ENCODE data around the gene KIF27.
"Not testable (repeated sequence)": the region's sequence is repeated elsewhere in the genome, so short reads cannot be mapped to it uniquely, and the experiment has no call there.

Gene KIF27, protein sequence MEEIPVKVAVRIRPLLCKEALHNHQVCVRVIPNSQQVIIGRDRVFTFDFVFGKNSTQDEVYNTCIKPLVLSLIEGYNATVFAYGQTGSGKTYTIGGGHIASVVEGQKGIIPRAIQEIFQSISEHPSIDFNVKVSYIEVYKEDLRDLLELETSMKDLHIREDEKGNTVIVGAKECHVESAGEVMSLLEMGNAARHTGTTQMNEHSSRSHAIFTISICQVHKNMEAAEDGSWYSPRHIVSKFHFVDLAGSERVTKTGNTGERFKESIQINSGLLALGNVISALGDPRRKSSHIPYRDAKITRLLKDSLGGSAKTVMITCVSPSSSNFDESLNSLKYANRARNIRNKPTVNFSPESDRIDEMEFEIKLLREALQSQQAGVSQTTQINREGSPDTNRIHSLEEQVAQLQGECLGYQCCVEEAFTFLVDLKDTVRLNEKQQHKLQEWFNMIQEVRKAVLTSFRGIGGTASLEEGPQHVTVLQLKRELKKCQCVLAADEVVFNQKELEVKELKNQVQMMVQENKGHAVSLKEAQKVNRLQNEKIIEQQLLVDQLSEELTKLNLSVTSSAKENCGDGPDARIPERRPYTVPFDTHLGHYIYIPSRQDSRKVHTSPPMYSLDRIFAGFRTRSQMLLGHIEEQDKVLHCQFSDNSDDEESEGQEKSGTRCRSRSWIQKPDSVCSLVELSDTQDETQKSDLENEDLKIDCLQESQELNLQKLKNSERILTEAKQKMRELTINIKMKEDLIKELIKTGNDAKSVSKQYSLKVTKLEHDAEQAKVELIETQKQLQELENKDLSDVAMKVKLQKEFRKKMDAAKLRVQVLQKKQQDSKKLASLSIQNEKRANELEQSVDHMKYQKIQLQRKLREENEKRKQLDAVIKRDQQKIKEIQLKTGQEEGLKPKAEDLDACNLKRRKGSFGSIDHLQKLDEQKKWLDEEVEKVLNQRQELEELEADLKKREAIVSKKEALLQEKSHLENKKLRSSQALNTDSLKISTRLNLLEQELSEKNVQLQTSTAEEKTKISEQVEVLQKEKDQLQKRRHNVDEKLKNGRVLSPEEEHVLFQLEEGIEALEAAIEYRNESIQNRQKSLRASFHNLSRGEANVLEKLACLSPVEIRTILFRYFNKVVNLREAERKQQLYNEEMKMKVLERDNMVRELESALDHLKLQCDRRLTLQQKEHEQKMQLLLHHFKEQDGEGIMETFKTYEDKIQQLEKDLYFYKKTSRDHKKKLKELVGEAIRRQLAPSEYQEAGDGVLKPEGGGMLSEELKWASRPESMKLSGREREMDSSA (N-terminal part only)

DNA sequence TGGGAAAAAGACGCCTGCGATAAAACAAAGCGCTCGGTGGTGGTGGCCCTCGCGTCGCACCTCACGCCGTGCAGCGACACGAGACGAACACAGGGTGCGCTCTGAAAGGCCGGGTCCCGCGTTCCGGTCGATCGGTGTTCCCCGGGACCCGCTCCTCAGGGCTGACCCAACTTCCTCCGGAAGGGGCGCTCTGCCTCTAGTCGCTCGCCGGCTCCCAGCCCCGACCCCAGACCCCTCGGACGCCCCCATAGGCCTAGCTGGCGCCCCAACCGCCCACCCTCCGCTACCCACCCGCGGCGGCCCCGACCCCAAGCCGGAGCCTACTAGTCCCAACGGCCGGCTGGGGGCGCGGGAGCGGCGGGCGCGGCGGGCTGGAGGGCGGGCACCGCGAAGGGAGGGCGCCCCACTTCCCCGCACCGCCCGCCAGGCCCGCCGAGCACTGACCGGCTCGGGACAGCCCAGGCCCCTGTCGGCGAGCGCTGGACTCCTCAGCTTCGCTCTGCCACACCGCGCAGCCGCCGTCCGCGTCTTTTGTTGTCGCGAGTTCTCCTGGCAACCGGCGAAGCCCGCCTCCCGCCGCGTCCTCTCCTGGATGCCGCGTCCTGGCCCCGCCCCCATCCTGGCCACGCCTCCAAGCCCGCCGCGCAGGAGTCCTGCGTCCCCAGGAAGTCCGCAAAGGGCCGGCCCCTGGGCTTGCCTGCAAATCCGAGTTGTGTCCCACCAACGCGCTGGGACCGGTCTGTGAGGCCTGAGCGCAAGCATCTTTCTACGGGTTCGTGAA, at the start of gene KIF27:
KIF27 (minus strand) TSS at position 506 of the 781 bp plus-strand sequence. CDS start 5,841 bp downstream, outside the sequence.
- DNase-seq (ENCODE audit: low read depth in 2 of 2), result peak; percentile 92 to 93

DNA sequence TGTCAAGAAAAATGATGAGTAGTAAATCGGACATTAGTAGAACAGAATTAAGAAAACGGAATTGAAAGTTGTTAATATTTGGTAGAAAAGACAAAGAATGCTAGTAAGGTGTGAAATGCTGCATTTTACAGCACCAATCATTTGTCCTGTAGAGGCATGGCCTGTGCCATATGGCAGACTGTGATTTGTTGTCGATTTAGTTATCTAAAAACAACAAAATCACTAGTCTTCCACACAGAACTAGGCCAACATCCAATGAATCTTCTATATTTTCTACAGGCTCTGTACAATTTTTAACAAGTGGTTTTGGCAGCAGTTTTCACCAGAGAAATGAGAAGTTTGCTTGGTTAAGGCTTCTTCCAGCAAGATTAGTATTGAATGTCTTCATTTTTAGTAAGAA, 48.4 kb upstream of the KIF27 start:
- DNase-seq (ENCODE audit: low read depth in 2 of 2), result no peak

DNA sequence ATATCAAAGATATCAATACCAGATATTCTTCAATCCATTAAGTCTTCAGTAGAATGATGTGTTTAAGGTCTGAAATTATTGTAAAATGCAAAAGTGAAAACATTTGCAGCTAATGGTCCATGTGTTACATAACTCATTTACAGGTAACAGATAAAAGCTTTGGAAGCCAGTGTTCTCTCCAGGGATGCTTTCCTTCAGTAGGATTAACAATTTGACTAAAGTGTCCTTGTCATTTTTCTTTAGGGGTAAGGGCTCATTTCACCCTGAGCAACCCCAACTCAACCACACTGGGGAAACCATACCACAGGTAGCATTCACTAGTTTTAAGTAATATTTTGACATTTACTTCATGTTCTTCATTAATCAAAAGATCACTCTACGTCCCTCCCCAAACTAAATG, 45.8 kb upstream of the KIF27 start:
- no peak for DNase-seq (ENCODE audit: low read depth in 2 of 2)

DNA sequence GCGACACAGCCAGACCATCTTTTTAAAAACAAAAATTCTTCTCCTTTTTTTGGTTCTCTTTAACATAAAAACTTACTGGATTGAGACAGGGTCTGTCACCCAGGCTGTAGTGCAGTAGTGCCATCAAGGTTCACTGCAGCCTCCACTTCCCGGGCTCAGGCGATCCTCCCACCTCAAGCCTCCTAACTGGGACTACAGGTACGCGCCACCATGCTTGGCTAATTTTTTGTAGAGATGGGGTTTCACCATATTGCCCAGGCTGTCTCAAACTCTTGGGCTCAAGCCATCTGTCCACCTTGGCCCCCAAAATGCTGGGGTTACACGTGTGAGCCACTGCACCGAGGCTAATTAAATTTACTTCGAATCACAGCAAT, 45.0 kb upstream of the KIF27 start:
- DNase-seq (ENCODE audit: low read depth in 2 of 2), result no peak

DNA sequence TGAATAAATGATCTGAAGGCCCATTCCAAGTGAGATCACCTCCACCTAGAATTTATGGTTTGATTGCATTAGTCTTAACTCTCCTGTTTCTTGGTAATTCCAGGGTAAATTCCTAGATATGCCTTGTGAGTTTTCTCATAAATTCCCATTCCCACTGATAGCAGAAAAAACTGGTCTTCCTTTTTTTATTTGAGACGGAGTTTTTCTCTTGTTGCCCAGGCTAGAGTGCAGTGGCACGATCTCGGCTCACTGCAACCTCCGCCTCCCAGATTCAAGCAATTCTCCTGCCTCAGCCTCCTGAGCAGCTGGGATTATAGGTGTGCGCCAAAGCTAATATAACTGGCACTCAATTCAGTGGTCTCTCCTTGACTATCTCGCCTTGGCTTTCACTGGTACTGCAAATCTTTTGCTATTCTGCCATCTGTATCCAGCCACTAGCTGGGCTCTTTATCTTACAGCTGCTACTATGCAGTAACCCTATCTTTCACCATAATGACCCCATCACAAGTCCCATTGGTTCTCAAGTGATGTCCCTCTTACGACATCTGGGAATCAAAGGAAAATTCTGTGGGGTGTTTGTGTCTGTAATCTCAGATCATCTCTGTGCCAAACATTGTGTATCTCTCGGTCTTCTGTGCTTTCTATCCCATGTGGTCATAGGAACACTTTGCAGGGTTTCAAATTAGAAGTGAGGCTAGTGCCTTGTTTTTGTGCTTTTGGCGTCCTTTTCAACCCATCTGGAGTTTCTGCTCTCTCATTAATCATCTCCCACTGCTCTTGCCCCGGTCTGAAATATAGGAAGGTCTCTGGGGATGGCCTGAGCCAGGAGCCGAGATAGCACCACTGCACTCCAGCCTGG, 44.3 kb upstream of the KIF27 start:
- DNase-seq (ENCODE audit: low read depth in 2 of 2), result no peak

DNA sequence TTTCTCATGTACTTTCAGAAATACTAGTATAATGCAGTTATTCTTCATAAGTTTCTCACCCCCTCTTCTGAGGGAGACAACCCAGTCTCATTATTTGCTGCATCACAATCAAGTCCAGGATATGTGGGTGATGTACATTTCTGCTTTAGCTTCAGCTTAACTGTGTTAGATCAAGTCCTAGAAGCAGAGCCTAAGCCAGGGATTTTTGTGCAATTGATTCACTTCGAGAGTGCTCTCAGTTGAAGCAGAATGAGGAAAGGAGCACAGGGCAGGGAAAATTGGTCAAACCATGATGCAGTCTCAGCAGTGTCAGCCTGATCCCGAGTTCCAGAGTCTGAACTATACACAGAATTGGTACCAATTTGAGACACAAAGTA, 43.7 kb upstream of the KIF27 start:
- DNase-seq (ENCODE audit: low read depth in 2 of 2), result no peak

DNA sequence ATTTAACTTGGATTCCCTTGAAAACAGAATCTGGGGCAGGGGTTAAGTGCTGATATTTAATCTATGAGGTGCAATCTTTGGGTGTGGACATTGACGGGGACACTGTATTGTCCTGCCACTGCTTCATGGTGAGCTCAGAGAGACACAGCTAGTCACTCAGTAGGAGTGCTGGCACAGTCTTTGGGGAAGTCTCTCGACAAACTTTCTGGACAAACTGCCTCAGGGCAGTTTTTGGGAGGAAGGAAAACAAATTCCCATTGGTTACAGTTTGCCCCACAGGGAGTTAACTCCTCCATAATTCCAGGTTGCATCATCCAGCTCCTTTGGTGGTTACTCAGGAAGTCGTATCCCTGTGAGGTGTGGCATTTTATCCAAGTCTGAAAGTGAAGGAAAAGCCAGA, 40.9 kb upstream of the KIF27 start:
- no peak for DNase-seq (ENCODE audit: low read depth in 2 of 2)

DNA sequence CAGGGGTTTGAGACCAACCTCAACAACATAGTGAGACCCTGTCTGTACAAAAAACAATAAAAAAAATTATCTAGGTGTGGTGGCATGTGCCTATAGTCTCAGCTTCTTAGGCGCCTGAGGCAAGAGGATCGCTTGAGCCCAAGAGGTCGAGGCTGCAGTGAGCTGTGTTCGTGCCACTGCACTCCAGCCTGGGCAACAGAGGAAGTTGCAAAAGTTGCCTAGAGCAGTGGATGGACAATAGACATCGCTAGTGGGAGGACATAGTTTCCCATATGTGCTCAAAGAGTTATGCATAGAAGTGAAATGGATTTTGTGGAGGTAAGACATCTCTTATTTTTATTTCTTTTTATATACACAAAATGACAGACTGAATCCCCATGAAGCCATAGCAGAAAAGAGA, 39.8 kb upstream of the KIF27 start:
- DNase-seq (ENCODE audit: low read depth in 2 of 2), result no peak

DNA sequence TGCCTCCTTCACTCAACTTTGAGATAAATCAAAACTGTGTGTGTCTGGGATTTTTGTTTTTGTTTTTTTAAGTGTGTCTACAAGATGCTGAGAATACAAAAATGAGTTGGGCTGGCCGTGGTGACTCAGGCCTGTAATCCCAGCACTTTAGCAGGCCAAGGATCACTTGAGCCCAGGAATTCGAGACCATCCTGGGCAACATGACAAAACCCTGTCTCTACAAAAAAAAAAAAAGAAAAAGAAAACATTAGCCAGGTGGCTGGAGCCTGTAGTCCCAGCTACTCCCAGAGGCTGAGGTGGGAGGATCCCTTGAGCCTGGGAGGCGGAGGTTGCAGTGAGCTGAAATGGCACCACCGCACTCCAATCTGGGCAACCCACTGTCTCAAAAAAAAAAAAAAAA, 37.8 kb upstream of the KIF27 start:
- DNase-seq (ENCODE audit: low read depth in 2 of 2), result no peak

DNA sequence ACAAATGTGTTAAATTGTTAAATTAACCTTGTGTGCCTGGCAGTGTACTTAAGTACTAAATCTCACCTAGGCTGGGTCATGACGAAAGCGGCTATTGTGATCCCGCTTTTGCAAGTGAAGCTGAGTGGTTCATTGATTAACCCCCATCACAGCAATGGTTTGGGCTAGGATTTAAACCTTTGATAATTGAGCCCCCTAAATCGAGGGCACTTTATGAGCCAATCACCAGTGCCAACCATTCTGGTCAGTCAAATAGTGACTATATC, 35.9 kb upstream of the KIF27 start:
- no peak for DNase-seq (ENCODE audit: low read depth in 2 of 2)

DNA sequence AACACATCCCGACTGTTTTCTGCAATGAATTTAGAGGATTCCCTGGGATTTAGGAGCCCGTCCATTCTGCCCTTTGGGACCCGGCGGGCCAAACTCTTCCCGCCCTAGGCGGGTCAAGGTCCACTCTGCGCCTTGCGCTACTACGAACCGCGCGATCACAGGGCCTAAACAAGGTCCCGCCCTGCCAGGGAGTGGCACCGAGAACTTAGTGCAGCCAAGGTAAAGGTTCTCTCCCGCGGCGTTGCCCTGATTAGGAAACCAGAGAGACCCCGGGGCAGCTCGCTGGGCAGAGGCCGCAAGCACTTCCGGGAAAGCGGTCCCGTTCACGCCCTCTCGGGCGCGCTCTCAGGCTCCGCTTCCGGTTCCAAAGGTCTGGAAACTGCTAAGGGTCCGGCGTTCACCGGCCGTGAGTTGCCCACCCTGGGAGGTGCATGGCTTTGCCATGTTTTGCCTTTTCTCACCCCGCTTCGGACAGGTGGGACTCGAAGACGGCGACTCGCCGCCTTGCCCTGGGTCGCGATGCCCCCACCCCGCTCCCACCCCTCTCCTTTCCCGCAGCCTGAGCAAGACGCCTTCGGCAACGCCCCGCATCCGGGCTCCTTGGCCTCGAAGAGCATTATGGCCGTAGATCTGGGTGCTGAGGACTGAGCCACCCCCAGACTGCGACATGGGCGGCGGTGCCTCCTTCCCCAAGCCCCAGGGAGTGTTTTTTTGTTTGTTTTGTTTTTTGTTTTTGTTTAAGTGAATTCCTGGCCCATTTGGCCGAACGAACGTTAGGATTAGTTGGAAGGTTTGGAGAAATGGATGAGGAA, 35.4 kb upstream of the KIF27 start:
- DNase-seq (ENCODE audit: low read depth in 2 of 2), result no peak

DNA sequence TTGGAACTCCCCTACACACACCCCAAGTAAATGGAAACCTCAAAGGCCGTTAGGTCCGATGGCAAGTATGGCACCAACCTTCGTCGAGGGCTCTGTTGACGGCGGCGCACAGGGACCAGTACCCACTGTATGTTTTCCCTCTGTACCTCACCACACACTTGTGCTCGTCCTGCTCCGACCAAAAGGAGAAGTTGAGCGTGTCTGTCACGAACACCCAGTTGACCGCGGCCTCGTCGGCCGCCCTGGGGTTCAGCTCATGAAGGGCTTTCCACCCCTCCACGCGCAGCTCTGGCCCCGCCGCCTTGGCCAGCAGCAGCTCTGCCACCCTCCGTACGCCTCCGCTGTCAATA, 34.8 kb upstream of the KIF27 start:
- no peak for DNase-seq (ENCODE audit: low read depth in 2 of 2)

DNA sequence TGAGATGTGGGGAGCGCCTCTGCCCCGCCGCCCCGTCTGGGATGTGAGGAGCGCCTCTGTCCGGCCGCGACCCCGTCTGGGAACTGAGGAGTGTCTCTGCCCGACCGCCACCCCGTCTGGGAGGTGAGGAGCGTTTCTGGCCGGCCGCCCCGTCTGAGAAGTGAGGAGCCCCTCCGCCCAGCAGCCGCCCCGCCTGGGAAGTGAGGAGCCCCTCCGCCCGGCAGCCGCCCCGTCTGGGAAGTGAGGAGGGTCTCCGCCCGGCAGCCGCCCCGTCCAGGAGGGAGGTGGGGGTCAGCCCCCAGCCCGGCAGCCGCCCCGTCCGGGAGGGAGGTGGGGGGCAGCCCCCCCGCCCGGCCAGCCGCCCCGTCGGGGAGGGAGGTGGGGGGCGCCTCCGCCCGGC, 26.9 kb upstream of the KIF27 start:
- DNase-seq (ENCODE audit: low read depth in 2 of 2), result not testable (repeated sequence)

DNA sequence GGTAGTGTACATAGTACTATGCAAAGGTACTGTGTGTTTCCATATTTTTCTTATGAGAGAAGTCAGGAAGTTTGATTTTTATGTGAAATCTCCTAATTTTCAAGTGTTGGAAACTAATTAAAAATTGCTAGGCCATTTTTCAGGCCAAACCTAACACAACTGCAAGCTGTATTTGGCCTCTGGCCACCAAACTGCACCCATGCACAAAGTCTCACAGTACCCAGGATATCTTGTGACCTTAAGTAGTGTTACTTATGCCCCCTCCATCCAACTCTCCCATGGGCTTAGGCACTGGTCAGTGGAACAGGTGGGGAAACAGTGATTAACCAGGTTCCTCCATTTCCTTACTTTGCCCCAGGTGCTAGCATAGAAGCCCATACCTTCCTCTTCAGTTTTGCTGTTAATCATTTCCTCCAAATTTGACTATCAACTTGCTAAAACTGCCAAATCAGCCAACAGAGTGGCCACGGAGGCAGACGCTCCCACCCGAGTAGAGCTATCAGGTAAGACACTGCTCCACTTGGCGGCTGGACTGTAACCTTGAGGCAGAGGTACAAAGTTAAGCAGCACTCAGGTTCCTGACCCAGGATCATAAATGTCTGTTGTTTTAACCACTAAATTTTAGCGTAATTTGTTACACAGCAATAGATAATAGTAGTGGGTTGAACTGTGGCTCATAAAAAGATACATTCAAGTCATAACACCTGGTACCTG, 19.5 kb upstream of the KIF27 start:
- DNase-seq (ENCODE audit: low read depth in 2 of 2), result no peak

DNA sequence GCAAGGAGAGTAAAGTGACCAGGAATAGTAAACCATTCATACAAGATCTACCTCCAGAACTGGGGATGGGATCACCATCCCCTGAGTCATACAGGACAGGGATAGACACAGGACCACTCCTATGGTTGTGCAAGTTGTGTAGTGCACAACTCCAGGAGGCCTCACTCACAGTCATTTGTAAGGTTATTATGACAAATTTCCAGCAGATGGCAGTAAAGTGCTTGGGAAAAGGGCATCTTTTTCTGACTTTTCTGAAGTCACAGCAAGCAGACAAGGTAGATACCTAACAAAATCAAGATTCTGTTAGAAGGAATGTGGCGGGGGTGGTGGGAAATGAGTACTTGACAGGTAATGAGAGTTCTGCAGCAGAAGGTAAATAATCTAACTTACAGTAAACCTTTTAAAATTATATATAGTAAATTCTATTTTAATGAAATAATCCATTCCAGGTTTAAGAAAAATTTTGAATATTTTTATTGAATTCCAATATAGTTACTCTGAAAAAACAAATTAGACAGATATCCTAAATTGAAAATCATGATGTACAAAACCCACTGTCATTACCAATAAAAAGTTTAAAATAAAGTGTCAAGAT, 16.7 kb upstream of the KIF27 start:
- DNase-seq (ENCODE audit: low read depth in 2 of 2), result peak in 1 of 2 experiments; percentile 32

DNA sequence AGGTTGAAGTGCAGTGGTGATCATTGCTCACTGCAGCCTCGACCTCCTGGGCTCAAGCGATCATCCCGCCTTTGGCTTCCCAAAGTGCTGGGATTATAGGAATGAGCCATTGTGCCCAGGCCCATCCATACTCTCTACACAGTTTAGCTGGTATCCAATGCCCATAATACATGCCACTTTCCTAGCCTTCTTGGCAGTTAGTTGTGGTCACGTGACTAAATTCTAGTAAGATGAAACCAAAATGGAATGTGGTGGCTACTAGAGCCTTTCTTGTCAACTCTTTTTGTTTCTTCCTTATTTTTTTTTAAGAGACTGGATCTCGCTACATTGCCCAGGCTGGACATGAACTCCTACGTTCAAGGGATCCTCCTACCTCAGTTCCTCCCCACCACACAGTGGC, 15.3 kb upstream of the KIF27 start:
- DNase-seq (ENCODE audit: low read depth in 2 of 2), result no peak

DNA sequence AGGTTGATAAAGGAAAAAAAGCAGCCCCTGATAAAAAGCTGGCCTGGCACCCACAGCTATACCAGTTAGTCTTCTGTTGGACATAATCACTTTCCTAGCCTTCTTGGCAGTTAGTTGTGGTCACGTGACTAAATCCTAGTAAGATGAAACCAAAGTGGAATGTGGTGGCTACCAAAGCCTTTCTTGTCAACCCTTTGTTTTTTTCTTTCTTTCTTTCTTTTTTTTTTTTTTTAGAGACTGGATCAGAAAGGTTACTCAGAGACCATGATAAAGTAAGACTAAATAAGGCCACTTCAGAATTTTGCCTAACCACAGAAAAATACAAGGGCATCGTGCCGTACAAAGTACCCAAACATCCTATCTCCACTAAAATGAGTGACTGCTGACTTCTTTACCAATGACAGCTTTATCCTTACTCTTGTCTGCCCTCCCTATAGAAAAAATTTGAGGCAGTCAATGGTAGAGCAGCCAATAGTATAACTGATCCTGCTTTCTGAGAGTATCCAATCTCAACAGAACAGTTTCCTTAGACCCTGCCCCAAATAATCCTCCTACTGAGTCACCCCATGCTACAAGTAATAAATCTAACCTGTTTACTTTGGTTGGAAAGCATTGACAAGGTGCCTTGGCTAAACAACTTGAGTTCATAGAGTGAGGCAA, 14.2 kb upstream of the KIF27 start:
- peak; percentile 45 to 51 for DNase-seq (ENCODE audit: low read depth in 2 of 2)

DNA sequence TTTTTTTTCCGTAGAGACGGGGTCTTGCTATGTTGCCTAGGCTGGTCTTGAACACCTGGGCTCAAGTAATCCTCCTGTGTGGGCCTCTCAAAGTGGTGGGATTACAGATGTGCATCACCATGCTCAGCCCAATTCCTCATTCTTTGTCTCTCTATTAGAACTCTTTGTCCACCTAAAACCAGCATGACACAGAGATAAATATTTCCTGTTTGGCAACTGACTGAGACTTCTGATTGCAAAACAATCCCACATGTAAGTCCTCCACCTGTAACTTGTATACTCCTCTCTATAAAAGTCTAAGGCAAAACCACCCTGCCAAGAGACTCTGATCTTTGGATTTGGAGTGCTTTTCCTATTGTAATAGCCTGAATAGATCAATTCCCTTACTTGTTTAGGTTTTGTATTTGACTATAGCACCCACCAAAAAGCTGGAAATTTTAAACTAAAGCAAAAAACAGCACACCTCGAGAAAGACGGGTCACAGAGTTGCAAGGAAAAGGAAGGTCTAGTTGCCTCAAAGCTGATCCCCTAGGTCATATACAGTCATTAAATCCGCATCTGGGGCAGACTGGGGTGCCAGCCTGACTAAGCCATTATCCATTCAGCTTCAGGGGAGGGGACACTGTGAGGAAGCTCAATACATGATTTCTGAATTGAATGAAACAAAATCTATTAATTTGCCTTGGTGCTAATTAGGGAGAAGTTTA, 13.5 kb upstream of the KIF27 start:
- peak; percentile 32 to 44 for DNase-seq (ENCODE audit: low read depth in 2 of 2)
